Peyer's patch (tissue), 4 donors: ENCODE data around the gene DPYSL5. TPM values are rescaled to one million over a fixed set of nuclear protein-coding genes. Genes with fewer than 3 reads are reported as not detected.
"Not testable (repeated sequence)": the region's sequence is repeated elsewhere in the genome, so short reads cannot be mapped to it uniquely, and the experiment has no call there.

Source experiments
- DNase-seq, 3 donors: peaks; one replicate each; pipeline ENCODE4 v3.0.0-alpha.2; 2017 to 2019
- H3K27ac ChIP-seq, 4 donors: fragments of 200-600 bp; sonication (generic); one replicate each; pipeline ENCODE4 v1.5.1; 2016 to 2019
- H3K27me3 ChIP-seq, 2 donors: fragments of 200-600 bp; sonication (generic); one replicate each; pipeline ENCODE4 v1.5.1; 2019
- H3K36me3 ChIP-seq, 3 donors: fragments of 200-600 bp; sonication (generic); one replicate each; pipeline ENCODE4 v1.5.1; 2016 to 2019
- H3K4me1 ChIP-seq, 4 donors: fragments of 200-600 bp; sonication (generic); one replicate each; pipeline ENCODE4 v1.5.1; 2016 to 2019
- H3K4me3 ChIP-seq, 4 donors: fragments of 200-600 bp; sonication (generic); 1 replicate in 3 of 4; 2 replicates in 1 of 4; pipeline ENCODE4 v1.5.1; 2016 to 2019; ENCODE audit warnings: mild to moderate bottlenecking in 1 of 4
- H3K9me3 ChIP-seq, 4 donors: fragments of 200-600 bp; sonication (generic); one replicate each; pipeline ENCODE4 v1.5.1; 2016 to 2019; ENCODE audit warnings: mild to moderate bottlenecking in 1 of 4
- CTCF ChIP-seq, 6 experiments: fragments of 450-650 bp in 4 of 6; fragments of 200-600 bp in 2 of 6; sonication (generic) in 1 of 6; IDR thresholded peaks; one replicate each; pipeline ENCODE4 v1.5.1; 2017 to 2019; ENCODE audit warnings: antibody characterized with exemption in 6 of 6, mild to moderate bottlenecking in 3 of 6, moderate library complexity in 1 of 6
- POLR2A ChIP-seq, 2 donors: fragments of 450-650 bp; IDR thresholded peaks; one replicate each; pipeline ENCODE4 v1.5.1; 2017; ENCODE audit warnings: antibody characterized with exemption in 2 of 2, mild to moderate bottlenecking in 2 of 2, moderate library complexity in 2 of 2
- total RNA-seq, 4 donors: library from RNA; depleted of rRNA; stranded (reverse); fragments of >200 nt; gene quantifications; one replicate each; pipeline ENCODE4 v1.1.0, GENCODE V29; 2016

DPYSL5 gene
- total RNA-seq, 4 donors from 2014 or later: 0.13 to 0.83 TPM; not detected in 2

GRCh38 chr2:26915316-26915715 is 67.4 kb downstream of the DPYSL5 start:
- DNase-seq: no peak
- H3K9me3 ChIP-seq: no peaks in the 10 kb centered on the region
- H3K27ac ChIP-seq: no peak overlapping the region
- TF ChIP-seq CTCF (IDR thresholded peaks at IDR 0.05) (no peak), POLR2A (IDR thresholded peaks at IDR 0.05) (no peak)
- H3K27me3 ChIP-seq: no peaks in the 10 kb centered on the region
- H3K36me3 ChIP-seq: no peaks in the 10 kb centered on the region
- no peak overlapping the region for H3K4me3 ChIP-seq
- no peaks in the 10 kb centered on the region for H3K4me1 ChIP-seq

GRCh38 chr2:26916128-26916692 is 68.3 kb downstream of the DPYSL5 start:
- Histone ChIP-seq H3K4me1 (no peaks in the 10 kb centered on the region), H3K27me3 (no peaks in the 10 kb centered on the region), H3K9me3 (no peaks in the 10 kb centered on the region), H3K27ac (no peak overlapping the region), H3K36me3 (no peaks in the 10 kb centered on the region), H3K4me3 (no peak overlapping the region)
- no peak for TF ChIP-seq POLR2A (IDR thresholded peaks at IDR 0.05)
- TF ChIP-seq CTCF (IDR thresholded peaks at IDR 0.05): no peak
- DNase-seq: no peak

- H3K36me3 ChIP-seq: no peaks in the 10 kb centered on the region
- H3K4me3 ChIP-seq: no peak overlapping the region
- no peaks in the 10 kb centered on the region for H3K27me3 ChIP-seq
- no peak overlapping the region for H3K27ac ChIP-seq
- no peaks in the 10 kb centered on the region for H3K4me1 ChIP-seq
- DNase-seq: no peak
- H3K9me3 ChIP-seq: no peaks in the 10 kb centered on the region
- no peak for TF ChIP-seq POLR2A (IDR thresholded peaks at IDR 0.05)
- no peak for TF ChIP-seq CTCF (IDR thresholded peaks at IDR 0.05)
Observed at GRCh38 chr2:26917135-26917836, 69.4 kb downstream of the DPYSL5 start.

- no peak for DNase-seq
- TF ChIP-seq POLR2A (IDR thresholded peaks at IDR 0.05) (no peak), CTCF (IDR thresholded peaks at IDR 0.05) (no peak)
Observed at GRCh38 chr2:26921323-26921722, 73.4 kb downstream of the DPYSL5 start.

GRCh38 chr2:26922405-26923188 is 74.7 kb downstream of the DPYSL5 start:
- Histone ChIP-seq H3K27me3 (no peaks in the 10 kb centered on the region), H3K4me3 (no peak overlapping the region), H3K4me1 (no peaks in the 10 kb centered on the region), H3K36me3 (no peaks in the 10 kb centered on the region), H3K9me3 (no peaks in the 10 kb centered on the region), H3K27ac (no peak overlapping the region)
- peak in 2 of 3 donors; percentile 38 to 53 for DNase-seq
- TF ChIP-seq POLR2A (IDR thresholded peaks at IDR 0.05) (no peak), CTCF (IDR thresholded peaks at IDR 0.05) (peak in 5 of 6 experiments; percentile 15 to 41 (median 36))

More at GRCh38 chr2:26921323-26921722, 73.4 kb downstream of the DPYSL5 start:
- H3K9me3 ChIP-seq: no peaks in the 10 kb centered on the region
- no peaks in the 10 kb centered on the region for H3K36me3 ChIP-seq
- H3K4me3 ChIP-seq: no peak overlapping the region
- H3K4me1 ChIP-seq: no peaks in the 10 kb centered on the region
- no peaks in the 10 kb centered on the region for H3K27me3 ChIP-seq
- H3K27ac ChIP-seq: no peak overlapping the region

- not testable (repeated sequence) for H3K9me3 ChIP-seq, DNase-seq, H3K4me3 ChIP-seq, H3K4me1 ChIP-seq, H3K27ac ChIP-seq, H3K36me3 ChIP-seq, H3K27me3 ChIP-seq
Observed at GRCh38 chr2:26923189-26923466, 75.2 kb downstream of the DPYSL5 start.
